ENCODE results near the gene LAMA5. TPM values are rescaled to one million over a fixed set of nuclear protein-coding genes. Genes with fewer than 3 reads are reported as not detected.

Gene LAMA5
- 103 and 162 TPM in 2 replicates for total RNA-seq
- polyA plus RNA-seq, result 168 and 214 TPM in 2 replicates

- no peaks in the 10 kb centered on the region for H3K9me3 ChIP-seq (ENCODE audit: low read depth)
- H3K4me1 ChIP-seq (ENCODE audit: low read depth), result peaks cover 60% of the 10 kb centered on the region
- no peaks in the 10 kb centered on the region for H3K36me3 ChIP-seq
- H3K4me3 ChIP-seq, result peak within 1 kb of the TSS; percentile 87
- TF ChIP-seq CTCF (IDR thresholded peaks at IDR 0.05; ENCODE audit: low read depth, low read length), result no peak
- DNase-seq (ENCODE audit: low read depth in 1 of 2, low spot score in 1 of 2), result peak; percentile 34 to 87
- peak within 1 kb of the TSS; percentile 85 for H3K27ac ChIP-seq
- no peaks in the 10 kb centered on the region for H3K27me3 ChIP-seq
Observed at GRCh38 chr20:62367136-62367632, at the start of gene LAMA5. LAMA5 (minus strand) TSS chr20:62367312; CDS start chr20:62367245, 67 bp downstream.

- Histone ChIP-seq H3K27me3 (no peaks in the 10 kb centered on the region), H3K27ac (no peak overlapping the region), H3K36me3 (no peaks in the 10 kb centered on the region), H3K9me3 (ENCODE audit: low read depth) (no peaks in the 10 kb centered on the region), H3K4me1 (ENCODE audit: low read depth) (peaks cover under 1% of the 10 kb centered on the region), H3K4me3 (no peak overlapping the region)
- no peak for DNase-seq (ENCODE audit: low read depth in 1 of 2, low spot score in 1 of 2)
- no peak for TF ChIP-seq CTCF (IDR thresholded peaks at IDR 0.05; ENCODE audit: low read depth, low read length)
Observed at GRCh38 chr20:62415354-62416111, 48.4 kb upstream of the LAMA5 start.

- Histone ChIP-seq H3K27ac (no peak overlapping the region), H3K4me1 (ENCODE audit: low read depth) (peaks cover 11% of the 10 kb centered on the region), H3K36me3 (no peaks in the 10 kb centered on the region), H3K4me3 (no peak overlapping the region), H3K27me3 (no peaks in the 10 kb centered on the region), H3K9me3 (ENCODE audit: low read depth) (no peaks in the 10 kb centered on the region)
- no peak for DNase-seq (ENCODE audit: low read depth in 1 of 2, low spot score in 1 of 2)
- TF ChIP-seq CTCF (IDR thresholded peaks at IDR 0.05; ENCODE audit: low read depth, low read length), result peak; percentile 5
Observed at GRCh38 chr20:62413896-62414481, 46.9 kb upstream of the LAMA5 start.

GRCh38 chr20:62413025-62413570, 46.0 kb upstream of the LAMA5 start:
- Histone ChIP-seq H3K36me3 (no peaks in the 10 kb centered on the region), H3K9me3 (ENCODE audit: low read depth) (no peaks in the 10 kb centered on the region), H3K4me3 (no peak overlapping the region), H3K27ac (no peak overlapping the region), H3K27me3 (no peaks in the 10 kb centered on the region), H3K4me1 (ENCODE audit: low read depth) (peaks cover 11% of the 10 kb centered on the region)
- DNase-seq (ENCODE audit: low read depth in 1 of 2, low spot score in 1 of 2), result no peak
- no peak for TF ChIP-seq CTCF (IDR thresholded peaks at IDR 0.05; ENCODE audit: low read depth, low read length)

- Histone ChIP-seq H3K36me3 (no peaks in the 10 kb centered on the region), H3K27ac (no peak overlapping the region), H3K9me3 (ENCODE audit: low read depth) (no peaks in the 10 kb centered on the region), H3K4me3 (no peak overlapping the region), H3K4me1 (ENCODE audit: low read depth) (peaks cover 16% of the 10 kb centered on the region), H3K27me3 (no peaks in the 10 kb centered on the region)
- no peak for DNase-seq (ENCODE audit: low read depth in 1 of 2, low spot score in 1 of 2)
- TF ChIP-seq CTCF (IDR thresholded peaks at IDR 0.05; ENCODE audit: low read depth, low read length), result no peak
Observed at GRCh38 chr20:62412194-62413024, 45.3 kb upstream of the LAMA5 start.
